Fibroblast of peridontal ligament (primary cell): Measurements from ENCODE around the gene C22orf23.
"Not testable (repeated sequence)": the region's sequence is repeated elsewhere in the genome, so short reads cannot be mapped to it uniquely, and the experiment has no call there.

Experiments
- DNase-seq: peaks from one replicate; pipeline ENCODE4 v3.0.0-alpha.2; 2010; ENCODE audit errors: extremely low read depth

Gene C22orf23

GRCh38 chr22:37982151-37982785, 28.9 kb upstream of the C22orf23 start:
- DNase-seq: no peak

DNA sequence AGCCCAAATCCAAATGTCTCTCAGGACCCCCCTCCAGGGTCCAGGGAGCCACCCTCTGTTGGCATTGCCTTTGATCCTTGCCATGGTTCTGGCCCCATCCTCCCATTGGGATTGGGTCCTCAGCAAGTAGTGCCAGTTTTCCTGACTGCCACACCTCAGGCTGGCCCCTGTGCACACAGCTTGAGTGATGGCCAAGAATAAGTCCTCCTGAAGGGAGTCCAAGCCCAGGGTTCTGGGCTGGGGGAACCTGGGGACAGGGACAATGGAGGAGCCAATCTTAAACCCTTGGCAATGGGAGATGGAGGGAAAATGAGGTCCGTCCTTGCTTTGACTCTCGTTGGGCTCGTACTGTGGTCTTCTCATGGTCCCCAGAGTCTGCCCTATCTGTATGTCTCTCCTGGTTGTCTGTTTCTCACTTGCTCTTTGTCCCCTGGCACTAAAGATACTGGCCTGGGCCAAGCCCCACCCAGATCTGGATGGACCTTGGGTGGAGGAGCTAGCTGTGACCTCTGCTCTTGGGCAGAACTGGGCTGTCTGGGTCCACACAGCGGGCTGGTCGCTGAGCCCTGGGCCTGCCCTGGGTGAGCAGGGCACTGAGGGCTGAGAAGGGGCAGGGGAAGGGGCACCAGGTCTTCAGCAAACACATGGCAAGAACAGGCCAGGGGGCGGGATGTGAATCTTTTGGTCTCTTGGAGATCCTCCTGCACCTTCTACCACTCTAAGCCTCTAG, 28.0 kb upstream of the C22orf23 start:
- no peak for DNase-seq

- no peak for DNase-seq
Measured at GRCh38 chr22:37979782-37980181, 26.4 kb upstream of the C22orf23 start.

- DNase-seq: no peak
Measured at GRCh38 chr22:37976547-37976946, 23.1 kb upstream of the C22orf23 start.

DNA sequence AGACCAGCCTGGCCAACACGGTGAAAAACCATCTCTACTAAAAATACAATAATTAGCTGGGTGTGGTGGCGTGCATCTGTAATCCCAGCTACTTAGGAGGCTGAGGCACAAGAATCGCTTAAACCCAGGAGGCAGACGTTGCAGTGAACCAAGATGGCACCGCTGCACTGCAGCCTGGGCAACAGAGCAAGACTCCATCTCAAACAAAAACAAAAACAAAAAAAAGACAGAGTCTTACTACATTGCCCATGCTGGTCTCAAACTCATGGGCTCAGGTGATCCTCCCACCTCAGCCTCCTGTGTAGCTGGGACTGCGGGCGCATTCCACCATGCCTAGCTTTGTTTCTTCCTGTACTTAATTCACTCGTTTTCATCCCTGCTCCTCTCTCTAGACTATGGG, 22.6 kb upstream of the C22orf23 start:
- DNase-seq: not testable (repeated sequence)

- DNase-seq: no peak
Measured at GRCh38 chr22:37975153-37975552, 21.8 kb upstream of the C22orf23 start.

- no peak for DNase-seq
Measured at GRCh38 chr22:37973271-37974170, 20.1 kb upstream of the C22orf23 start.

DNA sequence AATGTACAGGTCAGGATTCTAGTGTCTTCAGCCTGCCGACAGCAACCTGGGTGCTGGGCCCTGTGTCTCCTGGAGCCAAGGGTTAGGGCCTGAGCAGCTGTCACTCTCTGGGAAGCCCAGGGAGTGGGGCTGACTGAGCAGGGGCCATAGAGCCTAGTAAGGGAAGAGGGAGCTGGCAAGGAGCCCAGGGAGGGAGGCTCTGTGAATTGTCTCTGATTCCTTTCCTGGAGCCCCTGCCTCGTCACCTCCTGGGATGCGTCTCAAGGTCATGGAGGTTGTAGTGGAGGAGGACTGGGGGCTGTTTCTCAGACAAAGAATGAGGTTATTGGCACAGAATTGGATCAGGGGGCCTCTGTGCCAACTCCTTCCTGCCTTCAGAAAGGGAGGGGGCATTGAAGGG, 19.1 kb upstream of the C22orf23 start:
- no peak for DNase-seq

DNA sequence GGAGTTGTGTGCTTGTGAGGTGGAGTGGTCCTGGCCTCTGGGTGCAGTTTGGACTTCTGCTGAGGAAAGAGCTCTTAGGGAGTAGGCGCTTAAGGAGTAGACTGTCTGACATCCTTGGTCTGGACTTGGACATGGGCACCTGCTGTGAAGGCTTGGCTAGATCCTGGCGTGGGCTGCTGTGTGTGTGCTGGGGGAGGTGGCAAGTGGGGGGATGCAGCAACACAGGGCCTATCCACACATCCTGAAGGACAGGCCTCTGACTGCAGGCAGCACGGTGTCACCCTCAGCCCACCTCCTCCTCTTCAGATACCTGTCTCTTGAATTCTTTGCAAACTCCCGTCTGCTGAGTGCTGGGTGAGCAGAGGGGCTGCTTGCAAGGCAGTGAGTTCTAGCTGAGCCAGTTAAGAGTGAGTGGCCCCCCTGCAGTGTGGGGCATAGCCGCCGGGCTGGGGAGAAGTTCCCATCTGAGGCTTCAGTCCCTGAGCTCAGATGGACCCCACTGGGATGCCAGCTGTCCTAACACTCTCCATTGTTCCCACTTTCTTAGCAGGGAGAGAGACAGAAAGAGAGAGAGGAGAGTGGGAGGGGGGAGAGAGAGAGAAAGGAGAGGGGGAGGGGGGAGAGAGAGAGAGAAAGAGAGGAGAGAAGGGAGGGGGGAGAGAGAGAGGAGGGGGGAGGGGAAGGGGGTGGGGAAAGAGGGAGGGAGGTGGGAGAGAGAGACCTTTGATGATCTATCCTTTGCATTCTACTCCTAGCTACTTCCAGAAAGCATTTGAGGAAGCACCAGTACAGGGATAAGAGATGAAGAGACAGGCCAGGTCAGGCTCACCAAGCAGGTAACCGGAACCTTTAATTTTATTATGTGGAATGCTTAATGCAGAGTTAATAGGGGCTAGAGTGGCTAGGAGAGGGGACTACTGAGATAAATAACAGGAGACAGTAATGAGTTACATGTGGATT, 18.4 kb upstream of the C22orf23 start:
- no peak for DNase-seq

- DNase-seq: no peak
Measured at GRCh38 chr22:37970864-37971263, 17.5 kb upstream of the C22orf23 start.

- DNase-seq: no peak
Measured at GRCh38 chr22:37968452-37969251, 15.3 kb upstream of the C22orf23 start.

GRCh38 chr22:37967637-37968451, 14.4 kb upstream of the C22orf23 start:
- no peak for DNase-seq

DNA sequence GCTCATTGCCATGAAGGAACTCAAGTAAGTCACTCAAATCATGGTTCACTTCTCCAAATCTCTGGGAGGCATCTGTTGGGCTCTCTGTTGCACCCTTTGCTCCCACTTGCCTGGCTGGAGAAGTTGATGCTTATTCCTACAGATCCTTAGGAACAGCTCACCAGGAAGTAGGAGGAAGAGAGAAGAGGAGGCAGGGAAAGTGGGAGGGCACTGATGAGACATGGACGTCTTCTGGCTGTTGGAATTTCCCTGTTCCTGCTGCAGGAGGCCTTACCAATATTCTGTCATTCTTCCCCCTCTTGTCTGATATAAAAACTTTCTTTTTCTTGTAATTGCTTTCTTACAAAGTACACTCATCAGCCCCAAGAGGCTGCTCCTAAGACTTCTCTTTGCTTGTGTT, 13.7 kb upstream of the C22orf23 start:
- no peak for DNase-seq

GRCh38 chr22:37965940-37966664, 12.7 kb upstream of the C22orf23 start:
- peak; percentile 13 for DNase-seq

GRCh38 chr22:37961062-37961461, 7.7 kb upstream of the C22orf23 start:
- no peak for DNase-seq

- DNase-seq: no peak
Measured at GRCh38 chr22:37959231-37959825, 5.9 kb upstream of the C22orf23 start.

DNA sequence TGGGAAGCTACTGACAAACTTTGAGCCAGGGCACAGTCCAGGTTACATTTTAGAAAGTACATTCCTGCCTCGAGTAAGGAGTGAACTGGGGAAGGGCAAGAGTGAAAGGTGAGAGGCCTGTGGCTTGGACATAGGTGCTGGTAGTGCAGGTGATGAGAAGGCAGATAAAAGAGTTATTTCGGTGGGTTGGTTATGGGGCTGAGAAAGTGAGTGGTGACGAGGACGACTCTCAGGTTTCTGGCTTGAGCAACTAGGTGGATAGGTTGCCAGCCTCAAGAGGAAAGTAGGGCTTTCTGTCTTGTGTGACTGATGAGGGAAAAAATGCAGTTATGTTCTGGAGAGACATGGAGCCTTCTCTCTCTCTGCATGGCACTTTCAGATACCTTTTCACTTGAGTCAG, 3.8 kb upstream of the C22orf23 start:
- no peak for DNase-seq

DNA sequence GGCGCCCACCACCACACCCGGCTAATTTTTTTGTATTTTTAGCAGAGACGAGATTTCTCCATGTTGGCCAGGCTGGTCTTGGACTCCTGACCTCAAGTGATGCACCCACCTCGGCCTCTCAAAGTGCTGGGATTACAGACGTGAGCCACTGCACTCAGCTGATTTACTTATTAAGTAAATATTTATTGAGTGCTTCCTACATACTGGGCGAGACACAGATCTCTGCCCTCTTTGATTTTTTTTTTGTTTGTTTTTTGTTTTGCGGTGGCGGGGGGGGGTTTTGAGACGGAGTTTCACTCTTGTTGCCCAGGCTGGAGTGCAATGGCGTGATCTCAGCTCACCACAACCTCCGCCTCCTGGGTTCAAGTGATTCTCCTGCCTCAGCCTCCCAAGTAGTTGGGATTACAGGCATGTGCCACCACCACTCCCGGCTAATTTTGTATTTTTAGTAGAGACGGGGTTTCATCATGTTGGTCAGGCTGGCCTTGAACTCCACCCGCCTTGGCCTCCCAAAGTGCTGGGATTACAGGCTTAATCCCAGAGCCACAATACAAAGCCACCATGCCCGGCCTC, 2.5 kb upstream of the C22orf23 start:
- not testable (repeated sequence) for DNase-seq
